Measurements from ENCODE around the gene DNAH7. TPM values are rescaled to one million over a fixed set of nuclear protein-coding genes. Genes with fewer than 3 reads are reported as not detected.

DNAH7 gene
- total and polyA plus RNA-seq, 2 of the 8 experiments (the other 6 are each of a cell fraction or from before 2014, with no cell fraction given): 0.07 to 0.08 TPM

GRCh38 chr2:196076778-196077568 lies 8.3 kb upstream of the DNAH7 start:
- no peak overlapping the region for H3K23ac ChIP-seq (ENCODE audit: insufficient read length)
- H2AK5ac ChIP-seq (ENCODE audit: low read depth, low read length): no peak overlapping the region
- H3K4me3 ChIP-seq (ENCODE audit: extremely low read depth in 1 of 4, insufficient read depth in 2 of 4, low read depth in 3 of 4, low read length in 4 of 4): no peak overlapping the region
- no peak overlapping the region for H2BK12ac ChIP-seq (ENCODE audit: low read depth, low read length)
- no peak overlapping the region for H3K14ac ChIP-seq (ENCODE audit: insufficient read length)
- FAIRE-seq (no peak), DNase-seq (ENCODE audit: low read depth in 1 of 2, low spot score in 2 of 2) (no peak)
- no peaks in the 10 kb centered on the region for H3K36me3 ChIP-seq (ENCODE audit: control insufficient read depth in 2 of 4, insufficient read depth in 4 of 4, low read length in 3 of 4)
- H3K4ac ChIP-seq (replicated peaks; ENCODE audit: insufficient read length, low read depth, low read length): no peak overlapping the region
- no peaks in the 10 kb centered on the region for H3K23me2 ChIP-seq (ENCODE audit: low read depth, low read length)
- H2BK15ac ChIP-seq (ENCODE audit: low read length): no peak overlapping the region
- no peak overlapping the region for H2AFZ ChIP-seq (ENCODE audit: low read length)
- H3K56ac ChIP-seq (replicated peaks; ENCODE audit: insufficient read length, low read depth, low read length): no peak overlapping the region
- no peak overlapping the region for H2BK20ac ChIP-seq (ENCODE audit: low read length)
- H4K5ac ChIP-seq (ENCODE audit: insufficient read length, low read depth, low read length): no peak overlapping the region
- no peaks in the 10 kb centered on the region for H3K27me3 ChIP-seq (replicated peaks in 1 of 4; ENCODE audit: control insufficient read depth in 3 of 4, extremely low read depth in 1 of 4, insufficient read depth in 3 of 4, low read length in 3 of 4)
- no peak overlapping the region for H4K91ac ChIP-seq (replicated peaks; ENCODE audit: insufficient read length, low read length)
- no peak overlapping the region for H4K8ac ChIP-seq (ENCODE audit: extremely low read depth, insufficient read depth, low read length)
- CTCF ChIA-PET (ENCODE audit: partially characterized antibody): interaction anchor here (0.6 to 9.3 kb wide), 36 partner anchors 9 to 1053 kb away, joined by 3 to 84 read pairs (median 4); partner anchors contain the start of genes DNAH7 and SLC39A10
- TF ChIP-seq RXRA (IDR thresholded peaks at IDR 0.05; ENCODE audit: insufficient read depth, low read depth, low read length) (no peak), CREB1 (IDR thresholded peaks at IDR 0.05) (peak; percentile 65), JUND (IDR thresholded peaks at IDR 0.05; ENCODE audit: low read length) (peak; percentile 54; the same call in 1 of the 2 replicates)
- no peaks in the 10 kb centered on the region for H3K79me1 ChIP-seq (ENCODE audit: low read depth, low read length)
- no peaks in the 10 kb centered on the region for H3K9me3 ChIP-seq (ENCODE audit: insufficient read depth in 2 of 2, low read depth in 1 of 2, low read length in 1 of 2)
- H2BK120ac ChIP-seq (replicated peaks; ENCODE audit: low read depth, low read length): no peak overlapping the region
- H3K18ac ChIP-seq (ENCODE audit: extremely low read depth, low read length): no peak overlapping the region
- 85% methylated on average over 5 of the region's 5 CpGs; no CpG with 5 or more reads in 1 of the 2 experiments for WGBS, 2 experiments (ENCODE audit: extremely low coverage in 1 of 2, insufficient coverage in 1 of 2, insufficient read length in 1 of 2, insufficient replicate concordance in 2 of 2, low coverage in 1 of 2, low lambda C conversion rate in 2 of 2, missing lambda C conversion rate in 1 of 2)
- H3K4me1 ChIP-seq (replicated peaks in 1 of 4; ENCODE audit: control insufficient read depth in 3 of 4, insufficient read depth in 4 of 4, low read length in 3 of 4): no peaks in the 10 kb centered on the region; a peak in 1 of 7 replicates
- POLR2A ChIA-PET (ENCODE audit: partially characterized antibody): interaction anchor here (0.7 to 1.1 kb wide), 2 partner anchors 8 to 549 kb away, joined by 3 read pairs; partner anchors contain the start of gene DNAH7
- H3K79me2 ChIP-seq (ENCODE audit: control insufficient read depth in 1 of 2, insufficient read depth in 2 of 2, low read length in 2 of 2): no peaks in the 10 kb centered on the region
- H4K20me1 ChIP-seq (replicated peaks in 1 of 2; ENCODE audit: control insufficient read depth in 1 of 2, insufficient read depth in 2 of 2, low read length in 2 of 2): no peaks in the 10 kb centered on the region
- H3K4me2 ChIP-seq (ENCODE audit: insufficient read depth in 1 of 2, low read depth in 2 of 2, low read length in 2 of 2): no peak overlapping the region
- H3K9ac ChIP-seq (replicated peaks in 1 of 4; ENCODE audit: extremely low read depth in 1 of 4, low read depth in 3 of 4, low read length in 3 of 4): no peak overlapping the region
- H3K27ac ChIP-seq (ENCODE audit: low read depth, low read length): no peak overlapping the region
- no peak overlapping the region for H2BK5ac ChIP-seq (ENCODE audit: low read depth, low read length)
